ENCODE data around the gene TMEM250.

DNA sequence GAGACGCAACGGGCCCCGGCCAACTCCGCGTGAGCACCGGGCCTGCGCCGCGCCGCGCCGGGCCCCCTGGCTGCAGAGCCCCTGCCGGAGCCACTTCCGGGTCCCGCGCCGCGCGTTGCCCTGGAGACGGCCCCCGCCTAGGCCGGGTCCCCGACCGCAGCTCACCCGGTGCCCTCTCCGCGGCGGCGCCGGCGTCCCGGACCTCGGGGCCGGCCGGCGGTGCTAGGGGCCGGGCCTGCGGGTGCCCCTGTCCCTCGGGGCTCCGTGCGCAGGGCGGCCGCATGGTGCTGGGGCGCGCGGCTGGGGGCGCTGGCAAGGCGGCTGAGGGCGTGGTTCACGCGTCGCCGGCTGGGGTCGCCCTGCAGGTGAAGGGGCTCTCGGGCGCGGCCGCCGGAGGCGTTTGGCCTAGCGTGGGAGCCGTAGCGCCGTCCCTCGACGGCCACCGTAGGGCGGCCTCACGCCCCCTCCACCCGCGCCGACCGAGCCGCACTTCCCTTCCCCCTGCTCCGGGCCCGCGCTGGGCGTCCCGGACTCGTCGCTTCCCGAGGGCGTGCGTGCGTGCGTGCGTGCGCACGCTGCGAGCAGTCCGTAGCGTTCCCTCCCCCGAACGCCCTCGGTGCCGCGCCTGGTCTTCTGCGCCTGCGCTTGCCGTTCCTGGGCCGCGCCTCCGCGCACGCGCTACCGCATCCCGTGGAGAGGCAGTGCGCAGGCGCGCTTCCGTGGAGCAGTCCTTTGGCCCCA is at the start of gene TMEM250:
- TF ChIP-seq, protein P1, sequence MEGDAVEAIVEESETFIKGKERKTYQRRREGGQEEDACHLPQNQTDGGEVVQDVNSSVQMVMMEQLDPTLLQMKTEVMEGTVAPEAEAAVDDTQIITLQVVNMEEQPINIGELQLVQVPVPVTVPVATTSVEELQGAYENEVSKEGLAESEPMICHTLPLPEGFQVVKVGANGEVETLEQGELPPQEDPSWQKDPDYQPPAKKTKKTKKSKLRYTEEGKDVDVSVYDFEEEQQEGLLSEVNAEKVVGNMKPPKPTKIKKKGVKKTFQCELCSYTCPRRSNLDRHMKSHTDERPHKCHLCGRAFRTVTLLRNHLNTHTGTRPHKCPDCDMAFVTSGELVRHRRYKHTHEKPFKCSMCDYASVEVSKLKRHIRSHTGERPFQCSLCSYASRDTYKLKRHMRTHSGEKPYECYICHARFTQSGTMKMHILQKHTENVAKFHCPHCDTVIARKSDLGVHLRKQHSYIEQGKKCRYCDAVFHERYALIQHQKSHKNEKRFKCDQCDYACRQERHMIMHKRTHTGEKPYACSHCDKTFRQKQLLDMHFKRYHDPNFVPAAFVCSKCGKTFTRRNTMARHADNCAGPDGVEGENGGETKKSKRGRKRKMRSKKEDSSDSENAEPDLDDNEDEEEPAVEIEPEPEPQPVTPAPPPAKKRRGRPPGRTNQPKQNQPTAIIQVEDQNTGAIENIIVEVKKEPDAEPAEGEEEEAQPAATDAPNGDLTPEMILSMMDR (IDR thresholded peaks at IDR 0.05) = no peak
- TF ChIP-seq POLR2A (IDR thresholded peaks at IDR 0.05) = peak in 1 of 2 donors; percentile 91
